Gastroesophageal sphincter (tissue), 3 donors: ENCODE results near the gene BTRC.

Source experiments
- CTCF ChIP-seq, 4 experiments: fragments of 200-600 bp in 2 of 4; fragments of 450-650 bp in 2 of 4; sonication (generic) in 1 of 4; IDR thresholded peaks; one replicate each; pipeline ENCODE4 v1.5.1; 2017 to 2019; ENCODE audit warnings: antibody characterized with exemption in 4 of 4, mild to moderate bottlenecking in 2 of 4, moderate library complexity in 2 of 4
- EP300 ChIP-seq: sonication (generic); formaldehyde crosslinking; IDR thresholded peaks from one replicate; pipeline ENCODE4 v1.6.1; 2017; ENCODE audit warnings: antibody characterized with exemption, mild to moderate bottlenecking
- POLR2A ChIP-seq, 2 donors: fragments of 450-650 bp; IDR thresholded peaks; one replicate each; pipeline ENCODE4 v1.6.1; 2017; ENCODE audit warnings: antibody characterized with exemption in 2 of 2, mild to moderate bottlenecking in 2 of 2, moderate library complexity in 1 of 2
- POLR2AphosphoS5 ChIP-seq: sonication (generic); formaldehyde crosslinking; IDR thresholded peaks from one replicate; pipeline ENCODE4 v1.6.1; 2017; ENCODE audit warnings: antibody characterized with exemption

- TF ChIP-seq CTCF (IDR thresholded peaks at IDR 0.05) (no peak), POLR2AphosphoS5 (no peak), POLR2A (IDR thresholded peaks at IDR 0.05) (no peak), EP300 (no peak)
Observed at GRCh38 chr10:101576211-101576863, 222.4 kb downstream of the BTRC start.
